NOMO-1 treated with dmso at 0.1 percent for 144 hours (cell line): ENCODE results near the gene DLL1.
"Not testable (repeated sequence)": the region's sequence is repeated elsewhere in the genome, so short reads cannot be mapped to it uniquely, and the experiment has no call there.

Experiments
- DNase-seq: peaks from one replicate; lab custom pipeline; 2025; ENCODE audit not compliant: unreplicated experiment; lab: John Stamatoyannopoulos, UW

Gene DLL1

DNA sequence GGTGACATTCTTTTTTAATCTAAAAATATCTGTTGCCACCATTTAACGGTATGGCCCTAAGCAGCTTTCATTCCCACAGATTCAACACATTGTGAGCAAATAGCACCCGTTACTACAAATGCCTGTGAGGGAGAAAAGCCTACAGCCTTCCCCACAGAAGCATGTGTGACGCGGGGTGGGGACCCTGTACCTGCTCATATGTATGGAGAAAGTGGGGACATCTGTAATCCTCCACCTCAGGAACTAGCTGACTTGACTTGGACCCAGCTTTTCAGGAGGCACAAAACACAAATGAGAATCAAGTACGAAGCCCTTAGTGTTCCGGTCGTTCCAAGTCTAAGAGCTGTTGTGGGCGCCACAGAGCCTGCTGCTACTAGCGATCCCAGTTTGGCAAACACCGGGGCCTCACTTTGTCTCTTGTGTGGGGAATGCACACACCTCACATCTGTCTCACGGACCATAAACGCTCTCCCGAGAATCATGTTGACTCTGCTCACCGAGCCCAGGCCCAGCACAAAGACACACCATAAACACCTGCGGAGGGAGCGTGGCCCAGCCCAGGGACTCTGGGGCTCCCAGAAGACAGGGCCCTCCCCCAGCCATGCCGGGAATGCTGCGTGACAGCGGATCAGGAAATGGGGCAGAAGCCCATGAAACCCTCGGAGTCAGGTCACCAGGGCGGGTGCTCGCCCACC lies 21.6 kb downstream of the DLL1 start:
- DNase-seq, result no peak

DNA sequence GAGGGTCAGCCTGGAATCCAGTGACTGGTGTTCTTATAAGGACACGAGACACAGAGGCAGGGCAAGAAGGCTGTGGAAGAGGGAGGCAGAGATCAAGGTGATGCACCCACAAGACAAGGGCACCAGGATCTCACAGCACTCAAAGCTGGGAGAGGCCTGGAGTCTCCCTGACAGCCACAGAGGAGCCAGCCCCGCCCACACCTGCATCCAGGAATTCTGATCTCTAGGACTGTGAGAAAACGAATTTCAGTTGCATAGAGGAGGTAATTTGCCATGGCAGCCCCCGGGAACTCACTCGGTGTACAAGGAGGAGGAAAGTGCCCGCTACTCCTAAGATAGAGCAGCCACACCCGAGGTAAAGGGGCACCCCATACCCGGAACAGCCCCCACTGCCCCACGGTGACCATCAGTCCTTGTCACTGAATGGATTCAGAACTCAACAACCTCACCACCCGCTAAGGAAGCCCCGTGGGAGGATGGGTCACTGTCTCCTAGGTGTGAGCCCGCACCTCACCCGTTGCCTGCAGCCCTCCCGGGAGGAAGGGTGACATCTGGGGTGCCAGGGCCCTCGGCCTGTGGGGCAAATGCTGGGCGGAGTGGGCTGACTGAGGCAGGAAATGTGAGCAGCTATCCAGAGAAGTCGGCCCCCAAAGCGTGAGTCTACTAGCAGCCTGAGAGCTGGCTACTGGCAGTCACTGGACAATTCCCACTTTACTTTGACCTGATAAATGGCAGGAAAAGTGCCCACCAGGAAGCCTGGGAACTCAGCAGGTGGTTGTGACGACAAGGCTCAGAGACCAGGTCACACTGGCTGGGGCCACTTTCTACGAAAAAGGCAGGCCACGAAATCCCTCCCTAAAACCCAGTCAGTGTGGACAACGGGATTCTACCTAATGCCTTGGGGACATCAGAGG lies 22.4 kb downstream of the DLL1 start:
- DNase-seq, result no peak

DNA sequence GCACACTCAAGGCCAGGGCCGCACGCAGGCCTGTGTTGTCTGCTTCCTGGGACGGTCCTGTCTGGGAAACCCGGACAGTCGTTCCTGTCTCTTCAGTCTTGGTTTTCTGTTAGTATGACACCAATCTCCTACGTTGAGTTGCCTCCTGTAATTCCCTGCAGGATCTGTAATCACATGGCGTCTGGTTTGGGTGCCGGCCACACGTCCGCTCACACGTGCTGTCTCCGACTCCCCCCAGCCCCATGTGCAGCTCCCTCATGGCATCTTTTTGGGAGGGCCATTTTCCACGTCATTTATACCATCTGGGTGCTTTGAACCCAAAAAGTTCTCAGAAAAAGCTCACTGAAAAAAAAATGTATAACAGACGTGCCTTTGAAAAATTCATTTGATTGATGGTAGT lies 23.2 kb downstream of the DLL1 start:
- DNase-seq, result no peak

DNA sequence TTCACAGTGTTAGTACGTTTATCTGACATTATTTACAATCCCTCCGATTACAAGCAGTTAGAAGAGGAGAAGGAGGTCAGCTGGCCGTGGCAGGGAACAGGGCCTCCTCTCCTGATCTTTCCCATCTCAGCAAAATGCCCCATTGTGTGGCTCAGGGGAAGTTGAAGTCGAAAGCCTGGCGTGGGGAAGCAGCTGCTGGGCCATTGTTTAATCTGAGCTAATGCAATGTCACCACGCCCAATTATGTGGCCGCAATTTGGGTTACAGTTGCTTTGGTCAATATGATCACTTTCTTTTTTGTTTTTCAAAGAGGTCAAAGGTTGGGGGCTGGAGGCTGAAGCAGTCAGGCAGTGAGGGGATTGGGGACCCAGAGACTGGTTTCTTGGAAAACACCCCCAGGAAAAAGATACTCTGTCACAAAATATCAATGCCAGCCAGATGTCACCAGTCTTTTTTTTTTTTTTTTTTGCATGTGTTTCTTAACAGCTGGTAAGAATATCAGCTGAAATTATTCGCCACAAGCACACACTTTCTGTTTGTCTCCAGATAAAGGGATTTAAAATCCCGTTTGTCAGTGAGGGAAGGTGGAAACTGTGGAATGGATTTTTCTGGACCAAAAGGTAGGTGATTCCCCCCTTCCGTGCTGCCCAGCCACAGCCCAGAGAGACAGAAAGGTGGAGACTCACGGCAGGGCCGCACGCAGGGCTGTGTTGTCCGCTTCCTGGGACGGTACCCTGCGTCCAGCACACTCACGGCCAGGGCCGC lies 24.6 kb downstream of the DLL1 start:
- DNase-seq, result peak; percentile 44

DNA sequence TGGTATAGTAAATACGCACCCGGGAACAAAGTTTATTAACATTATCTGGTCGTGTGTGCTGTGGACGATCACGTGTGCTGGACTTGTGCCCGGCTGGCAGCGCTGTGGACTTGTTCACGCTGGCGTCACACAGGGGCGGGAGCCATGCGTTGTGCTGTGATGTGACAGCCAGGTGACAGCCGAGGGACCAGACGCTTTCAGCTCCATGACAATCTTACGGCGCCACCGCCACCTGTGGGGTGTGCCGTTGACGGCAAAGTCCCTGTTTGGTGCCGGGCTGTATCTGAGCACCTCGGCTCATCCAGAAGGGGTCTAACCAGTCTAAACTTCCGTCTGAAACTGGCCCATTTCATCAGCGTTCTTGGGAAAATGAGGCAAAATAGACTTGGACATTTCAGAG lies 25.2 kb downstream of the DLL1 start:
- DNase-seq, result no peak

DNA sequence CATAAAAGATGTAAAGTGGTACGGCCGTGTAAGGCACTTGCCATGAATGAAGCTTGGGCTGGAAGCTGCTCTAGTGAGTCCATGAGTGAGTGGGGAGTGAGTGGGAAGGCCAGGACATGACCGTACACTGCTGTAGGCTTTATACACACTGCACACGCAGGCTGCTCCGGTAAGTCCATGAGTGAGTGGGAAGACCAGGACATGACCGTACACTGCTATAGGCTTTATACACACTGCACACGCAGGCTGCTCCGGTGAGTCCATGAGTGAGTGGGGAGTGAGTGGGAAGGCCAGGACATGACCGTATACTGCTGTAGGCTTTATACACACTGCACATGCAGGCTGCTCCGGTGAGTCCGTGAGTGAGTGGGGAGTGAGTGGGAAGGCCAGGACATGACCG lies 26.2 kb downstream of the DLL1 start:
- not testable (repeated sequence) for DNase-seq

DNA sequence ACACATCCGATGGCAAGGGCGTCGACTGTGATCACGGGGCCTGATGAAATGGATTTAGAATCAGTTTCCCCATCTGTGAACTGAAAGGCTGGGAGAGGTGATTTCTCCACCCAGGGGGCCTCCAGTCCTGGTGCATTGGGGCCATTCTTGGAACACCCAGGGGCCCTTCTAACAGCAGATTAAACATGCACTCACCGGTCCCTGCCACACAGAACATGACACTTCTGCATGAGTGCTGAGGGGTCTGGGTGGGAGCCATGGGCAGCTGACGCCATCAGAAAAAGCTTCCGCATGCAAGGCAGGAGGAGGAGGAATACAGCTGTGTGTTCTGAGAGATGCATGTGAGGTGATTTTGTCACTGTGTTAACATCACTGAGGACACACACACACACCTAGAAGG lies 26.8 kb downstream of the DLL1 start:
- DNase-seq, result no peak

DNA sequence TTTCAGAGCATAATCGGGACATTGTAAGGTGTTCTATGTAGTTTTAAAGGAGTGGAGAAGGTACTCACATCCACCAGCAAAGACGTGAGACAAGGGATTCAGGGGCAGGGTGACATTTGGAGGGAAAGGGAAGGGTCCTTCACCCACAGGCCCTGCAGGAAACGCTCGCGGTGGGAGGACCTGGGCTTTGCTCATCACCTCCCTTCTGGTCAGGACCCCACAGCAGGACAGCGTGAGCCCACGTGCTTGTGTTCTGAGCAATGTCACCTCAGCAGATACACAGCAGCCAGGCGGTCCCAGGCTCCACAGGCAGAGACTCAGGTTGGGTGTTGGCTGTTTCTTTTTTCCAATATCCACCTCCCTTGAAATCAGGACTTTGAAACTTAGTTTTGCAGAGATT lies 27.5 kb downstream of the DLL1 start:
- DNase-seq, result no peak

DNA sequence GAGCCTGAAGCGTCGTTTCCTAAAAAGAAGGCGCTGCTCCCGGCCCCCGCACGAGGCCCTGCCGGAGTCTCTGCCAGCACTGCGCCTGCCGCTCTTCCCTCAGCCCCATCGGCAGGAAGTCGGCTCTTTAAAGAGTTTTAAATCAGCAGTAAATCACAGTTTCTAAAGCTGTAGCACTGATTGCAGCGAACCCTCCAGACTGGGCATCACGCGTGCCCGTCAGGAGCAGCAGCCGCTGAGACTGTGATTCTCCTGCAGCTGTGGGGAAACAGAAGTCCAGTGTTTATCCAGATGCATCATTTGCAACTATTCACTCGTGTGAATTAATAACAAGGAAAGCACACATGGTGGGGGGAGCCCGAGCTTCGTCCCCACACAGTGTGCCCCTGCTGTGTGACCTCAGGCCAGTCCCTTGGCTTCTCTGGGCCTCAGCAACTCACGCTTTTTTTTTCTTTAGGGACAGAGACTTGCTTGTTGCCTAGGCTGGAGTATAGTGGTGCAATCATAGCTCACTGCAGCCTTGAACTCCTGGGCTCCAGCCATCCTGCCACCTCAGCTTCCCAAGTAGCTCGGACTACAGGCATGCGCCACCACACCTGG lies 28.3 kb downstream of the DLL1 start:
- DNase-seq, result no peak

DNA sequence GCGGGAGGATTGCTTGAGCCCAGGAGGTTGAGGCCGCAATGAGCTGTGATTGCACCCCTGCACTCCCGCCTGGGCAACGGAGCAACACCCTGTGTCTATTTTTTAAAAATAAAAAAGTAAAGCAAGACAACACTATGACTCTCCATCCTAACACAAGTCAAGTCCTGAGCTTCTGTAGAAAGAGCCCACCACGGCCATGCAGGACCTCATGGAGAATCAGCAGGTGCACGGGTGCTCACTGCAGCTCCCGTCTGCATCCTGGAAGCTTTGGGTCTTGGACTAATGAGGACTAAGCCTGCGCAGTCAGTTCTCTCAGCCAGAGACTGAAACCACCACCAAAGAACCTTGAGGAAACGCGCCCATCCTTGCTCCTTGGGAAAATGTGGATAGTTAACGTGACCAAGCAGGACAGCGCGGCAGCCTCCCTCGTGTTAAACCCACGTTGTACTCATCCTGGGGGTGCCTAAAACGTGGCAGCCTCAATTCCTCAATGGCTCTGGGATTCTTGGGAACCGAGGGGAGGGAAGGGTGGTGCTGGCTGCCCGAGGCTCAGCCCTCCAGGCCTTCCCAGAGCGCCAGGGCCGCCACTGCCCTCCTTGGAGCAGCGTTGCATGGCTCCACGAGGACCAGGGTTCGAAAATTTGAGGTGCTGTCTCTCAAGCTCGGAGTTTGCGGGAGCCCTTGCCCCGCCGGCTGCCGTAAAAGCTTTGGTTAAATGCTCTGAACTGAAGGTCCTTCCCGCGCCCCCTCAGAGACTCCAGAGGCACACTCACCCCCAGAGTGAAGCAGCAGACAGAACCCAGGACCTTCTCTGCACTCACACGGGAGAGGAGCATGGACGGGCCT lies 29.0 kb downstream of the DLL1 start:
- DNase-seq, result no peak

DNA sequence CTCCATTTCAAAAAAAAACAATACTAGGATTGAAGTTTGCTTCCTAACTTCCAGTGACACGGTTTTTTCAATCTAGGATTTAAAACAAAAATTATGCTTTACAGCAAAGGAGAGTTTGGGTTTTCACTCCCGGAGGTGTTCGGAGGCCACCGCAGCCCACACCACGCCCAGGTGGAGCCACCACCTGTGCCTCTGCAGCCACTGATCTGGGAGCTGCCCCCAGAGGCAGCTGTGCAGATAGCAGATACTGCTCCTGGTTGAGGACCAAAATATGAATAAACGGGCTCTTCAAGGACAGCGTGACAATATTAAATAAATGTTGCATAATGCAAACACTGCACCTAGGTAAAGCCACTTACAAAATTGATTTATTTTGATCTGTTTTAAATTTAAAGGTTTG lies 30.2 kb downstream of the DLL1 start:
- DNase-seq, result no peak

DNA sequence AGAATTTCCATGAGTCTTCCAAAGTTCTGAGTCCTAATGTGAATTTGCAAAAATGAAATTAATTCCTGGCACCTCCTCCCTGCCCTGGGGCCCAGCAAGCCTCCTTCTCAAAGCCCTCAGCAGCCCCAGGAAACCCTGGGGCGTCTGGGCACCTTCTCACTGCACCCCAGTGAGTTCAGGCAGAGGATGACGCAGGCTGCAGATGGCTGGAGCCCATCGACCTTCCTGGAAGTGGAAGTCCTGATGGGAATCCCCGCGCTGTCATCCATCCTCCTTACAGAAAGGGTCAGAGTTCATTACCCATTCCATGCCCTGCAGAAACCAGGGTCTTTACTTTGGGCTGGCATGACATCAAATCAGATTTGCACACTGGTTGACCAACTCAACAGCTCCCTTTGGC lies 31.6 kb downstream of the DLL1 start:
- DNase-seq, result no peak

DNA sequence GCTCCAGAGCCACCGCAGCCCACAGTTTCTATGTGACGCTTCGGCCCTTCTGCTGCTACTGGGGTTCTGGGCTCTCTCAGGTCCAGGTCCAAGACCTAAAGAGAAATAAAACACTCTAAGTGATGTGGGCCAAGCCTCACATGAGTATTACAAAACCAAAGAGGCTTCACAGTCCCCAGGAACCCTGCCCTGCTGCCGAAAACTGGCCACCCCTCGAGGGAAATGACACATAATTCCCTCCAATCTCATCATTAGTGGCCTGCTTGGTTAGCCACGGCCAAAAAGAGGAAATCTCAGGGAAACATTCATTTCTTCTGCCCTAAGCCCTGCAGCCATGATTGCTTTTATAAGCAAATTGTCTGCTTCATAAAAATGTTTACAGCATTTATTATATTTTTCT lies 32.5 kb downstream of the DLL1 start:
- no peak for DNase-seq

DNA sequence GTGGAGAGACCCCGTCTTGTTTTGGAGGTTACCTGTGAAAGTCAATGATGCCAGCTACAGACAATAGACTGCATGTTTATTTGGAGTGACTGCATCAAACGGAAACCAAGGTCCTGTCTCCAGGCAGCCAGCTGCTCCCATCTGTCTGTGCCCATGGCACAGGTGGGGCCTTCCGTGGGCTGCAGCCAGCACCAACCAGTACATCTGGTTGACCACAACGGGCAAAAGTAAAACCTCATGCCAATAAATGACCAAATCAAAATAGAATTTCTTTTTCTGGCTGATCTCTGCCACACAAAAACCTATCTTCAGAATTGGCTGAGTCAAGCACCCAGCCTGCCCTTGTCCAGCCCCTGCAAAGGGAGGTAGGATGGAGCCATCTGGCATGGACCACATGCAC lies 33.5 kb downstream of the DLL1 start:
- no peak for DNase-seq

DNA sequence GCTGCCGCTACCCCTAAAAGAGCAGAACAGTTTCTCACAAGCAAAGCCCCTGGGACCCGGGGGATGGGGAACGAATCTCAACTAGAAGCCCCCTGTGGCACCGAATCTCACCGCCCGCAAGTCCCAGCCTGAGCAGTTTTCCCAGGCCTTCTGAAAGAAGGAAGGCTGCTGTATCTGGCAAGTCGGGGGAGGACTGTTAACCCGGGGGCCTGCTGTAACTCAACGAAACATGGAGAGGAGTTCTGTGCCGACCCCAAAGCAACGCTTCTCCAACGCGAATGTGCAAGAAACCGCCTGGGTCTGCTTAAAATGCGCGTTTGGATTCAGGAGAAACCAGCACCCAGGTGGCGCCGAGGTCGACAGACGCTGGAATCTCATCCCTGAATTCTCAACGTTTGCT lies 34.2 kb downstream of the DLL1 start:
- no peak for DNase-seq

DNA sequence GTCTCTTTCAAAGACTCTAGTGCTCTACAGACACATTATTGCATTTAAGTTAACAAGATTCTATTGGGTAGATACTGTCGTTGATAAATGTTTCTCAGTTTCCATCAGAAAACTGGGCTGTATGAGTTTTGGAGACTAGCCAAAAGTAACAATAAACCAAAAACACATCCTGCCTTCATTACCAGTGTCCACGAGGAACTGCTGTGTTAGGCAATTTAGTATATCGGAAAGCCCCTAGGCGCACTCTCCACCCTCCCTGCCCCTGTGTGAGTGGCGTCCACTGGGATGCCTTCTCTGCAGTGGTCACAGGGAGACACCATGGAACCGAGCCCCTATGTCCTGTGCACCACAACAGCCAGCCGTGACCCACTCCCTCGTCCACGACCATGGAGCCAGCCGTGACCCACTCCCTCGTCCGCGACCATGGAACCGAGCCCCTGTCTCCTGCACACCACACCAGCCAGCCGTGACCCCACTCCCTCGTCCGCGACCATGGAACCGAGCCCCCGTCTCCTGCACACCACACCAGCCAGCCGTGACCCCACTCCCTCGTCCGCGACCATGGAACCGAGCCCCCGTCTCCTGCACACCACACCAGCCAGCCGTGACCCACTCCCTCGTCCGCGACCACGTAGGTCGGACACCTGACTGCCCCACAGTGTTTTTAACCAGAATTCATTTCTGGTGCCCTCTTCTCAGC lies 35.3 kb downstream of the DLL1 start:
- no peak for DNase-seq

DNA sequence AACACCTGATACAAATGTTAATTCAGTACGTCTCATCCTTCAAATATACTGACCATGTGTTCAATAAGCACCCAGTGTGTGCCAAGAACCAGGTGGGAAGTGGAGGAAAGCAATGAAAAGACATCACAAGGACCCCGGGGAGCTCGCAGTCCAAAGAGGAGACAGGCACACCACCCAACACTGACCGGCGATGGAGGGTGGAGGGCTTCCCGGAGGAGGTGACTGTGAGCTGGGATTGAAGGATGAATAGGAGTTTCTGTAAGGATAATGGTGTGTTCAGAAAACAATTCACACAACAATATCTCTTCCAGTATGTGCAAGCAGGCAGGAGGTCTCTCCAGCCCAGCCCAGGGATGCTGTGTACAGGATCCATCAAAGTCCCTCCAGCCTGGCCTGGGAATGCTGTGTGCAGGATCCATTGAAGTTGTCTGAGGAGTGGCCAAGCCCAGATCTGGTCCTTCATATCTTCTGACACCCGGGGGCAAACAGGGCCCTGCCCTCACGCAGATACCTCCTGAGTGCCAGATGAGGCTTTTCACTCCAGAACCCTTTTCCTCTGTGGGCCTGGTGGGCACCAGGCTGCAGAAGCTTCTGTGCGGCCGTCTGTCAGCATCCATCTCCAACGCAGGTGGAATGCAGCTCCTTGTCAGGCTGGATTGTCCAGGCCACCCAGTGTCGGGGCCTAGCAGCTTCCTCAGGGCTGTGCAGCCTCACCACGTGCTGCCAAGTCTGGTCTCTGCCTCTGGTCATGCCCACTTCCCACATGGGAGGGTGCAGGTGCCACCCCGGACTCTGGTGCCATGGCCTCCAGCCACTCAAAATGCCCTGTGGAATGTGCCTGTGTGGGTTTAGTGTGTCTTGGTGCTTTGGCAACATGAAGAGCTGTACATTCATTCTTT lies 36.3 kb downstream of the DLL1 start:
- no peak for DNase-seq

DNA sequence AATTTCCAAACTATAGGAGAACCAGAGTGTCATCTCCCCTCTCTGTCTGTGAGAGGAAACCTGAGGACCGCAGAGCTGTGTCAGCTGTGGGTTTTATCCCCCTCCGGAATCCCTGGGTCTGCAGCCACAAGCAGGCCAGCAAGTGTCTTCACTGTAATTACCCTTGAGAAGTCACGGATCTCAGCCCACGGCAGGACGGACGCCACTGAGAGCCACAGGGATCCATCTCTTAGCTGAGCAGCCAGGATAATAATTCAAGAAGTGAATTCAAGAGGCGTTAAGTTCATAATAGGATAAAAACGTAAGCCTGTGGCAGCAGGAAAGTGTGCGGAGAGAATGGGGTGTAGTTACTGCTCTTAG lies 37.0 kb downstream of the DLL1 start:
- no peak for DNase-seq
